ENCODE results near the gene TMEM44. TPM values are rescaled to one million over a fixed set of nuclear protein-coding genes. Genes with fewer than 3 reads are reported as not detected.

TMEM44 gene
- total and polyA plus RNA-seq, 9 of the 15 experiments (the other 6 are each of a cell fraction or from before 2014, with no cell fraction given), result 0.53 to 18.1 (median 11.3) TPM

GRCh38 chr3:194682694-194683310 is 49.6 kb upstream of the TMEM44 start (continued):
- no peak for TF ChIP-seq TAL1 (IDR thresholded peaks at IDR 0.05)
- TF ChIP-seq ZNF24 (IDR thresholded peaks at IDR 0.05), result 0 out of 2 replicates have a peak, but pooled peaks have one; percentile 6
- TF ChIP-seq KHSRP (IDR thresholded peaks at IDR 0.05), result no peak
- no peak for TF ChIP-seq NR2C1 (IDR thresholded peaks at IDR 0.05)
- TF ChIP-seq NR2C1 (tag; IDR thresholded peaks at IDR 0.05), result no peak
- no peak for TF ChIP-seq SMARCB1 (IDR thresholded peaks at IDR 0.05; ENCODE audit: insufficient read length, low read depth)
- TF ChIP-seq ARID3B (CRISPR knock-in tag; IDR thresholded peaks at IDR 0.05; ENCODE audit: borderline replicate concordance), result no peak
- no peak for TF ChIP-seq IRF1 (CRISPR knock-in tag; IDR thresholded peaks at IDR 0.05; ENCODE audit: borderline replicate concordance)
- no peak for TF ChIP-seq ZNF589 (CRISPR knock-in tag; IDR thresholded peaks at IDR 0.05; ENCODE audit: low read depth)
- peak; percentile 92 for TF ChIP-seq FOSL1 (tag; conservative IDR thresholded peaks at IDR 0.05)
- no peak for TF ChIP-seq NCOR1 (IDR thresholded peaks at IDR 0.05)
- peak; percentile 69 for TF ChIP-seq BRD9 (IDR thresholded peaks at IDR 0.05; ENCODE audit: low read depth, partially characterized antibody)
- no peak for TF ChIP-seq MTA1 (IDR thresholded peaks at IDR 0.05; ENCODE audit: borderline replicate concordance)
- TF ChIP-seq TCF7 (IDR thresholded peaks at IDR 0.05; ENCODE audit: borderline replicate concordance), result no peak
- TF ChIP-seq RCOR1 (IDR thresholded peaks at IDR 0.05; ENCODE audit: borderline replicate concordance in 1 of 2, low read depth in 2 of 2, low read length in 2 of 2), result no peak
- TF ChIP-seq TRIM25 (IDR thresholded peaks at IDR 0.05; ENCODE audit: borderline replicate concordance), result no peak
- no peak for TF ChIP-seq THRAP3 (IDR thresholded peaks at IDR 0.05; ENCODE audit: borderline replicate concordance)
- peak; percentile 16 for TF ChIP-seq ZFP36 (IDR thresholded peaks at IDR 0.05; ENCODE audit: low read depth, low read length, partially characterized antibody)
- no peak for TF ChIP-seq TFAM (CRISPR knock-in tag; conservative IDR thresholded peaks at IDR 0.05)
- no peak for TF ChIP-seq NFRKB (IDR thresholded peaks at IDR 0.05; ENCODE audit: low read depth)
- TF ChIP-seq ZNF449 (CRISPR knock-in tag; IDR thresholded peaks at IDR 0.05), result no peak
- TF ChIP-seq SAP30 (IDR thresholded peaks at IDR 0.05; ENCODE audit: borderline replicate concordance, insufficient read depth, low read depth, low read length, poor library complexity, severe bottlenecking), result no peak
- TF ChIP-seq TRIM24 (IDR thresholded peaks at IDR 0.05), result 0 out of 4 replicates have a peak, but pooled peaks of 1 of the 2 experiments have one; percentile 10
- no peak for TF ChIP-seq RBFOX2 (IDR thresholded peaks at IDR 0.05; ENCODE audit: low read depth, low read length)
- no peak for TF ChIP-seq TEAD4 (IDR thresholded peaks at IDR 0.05; ENCODE audit: low read length)
- no peak for TF ChIP-seq TEAD4 (CRISPR knock-in tag; IDR thresholded peaks at IDR 0.05; ENCODE audit: borderline replicate concordance)
